B cell (primary cell): ENCODE data around the gene CHCHD6. TPM values are rescaled to one million over a fixed set of nuclear protein-coding genes. Genes with fewer than 3 reads are reported as not detected.

Experiments used
- ATAC-seq: fragments of 200-7000 bp; cut with Tn5 transposase; one replicate; pipeline ENCODE4 v1.10.0; 2021; ENCODE audit warnings: low read depth, mild to moderate bottlenecking, moderate number of reproducible peaks, moderate library complexity
- CTCF ChIA-PET: fragments of 350-600 bp; sonication (Branson Sonifier 250); formaldehyde crosslinking; loops from one replicate; lab custom pipeline; 2021; ENCODE audit warnings: antibody characterized with exemption, inconsistent platforms; lab: Charles Lee
- POLR2A ChIA-PET: fragments of 350-600 bp; sonication (Branson Sonifier 250); formaldehyde crosslinking; loops from one replicate; lab custom pipeline; 2021; ENCODE audit warnings: antibody characterized with exemption; lab: Charles Lee
- DNase-seq: peaks from one replicate; pipeline ENCODE4 v3.0.0; 2013
- H2AFZ ChIP-seq: 2 replicates; pipeline ENCODE4 v1.6.1; 2012; ENCODE audit warnings: mild to moderate bottlenecking, low read depth, low read length; ENCODE audit not compliant: insufficient read depth, poor library complexity, severe bottlenecking
- H3K27ac ChIP-seq, 2 donors: 1 replicate in 1 of 2; 2 replicates in 1 of 2; pipeline ENCODE4 v1.5.1; 2012 to 2013; ENCODE audit warnings: low read length in 2 of 2, mild to moderate bottlenecking in 2 of 2, moderate library complexity in 1 of 2
- H3K27me3 ChIP-seq, 4 experiments: fragments of 200-600 bp in 1 of 4; sonication (generic) in 1 of 4; replicated peaks in 1 of 4; 1 replicate in 2 of 4; 2 replicates in 2 of 4; pipeline versions ENCODE4 v1.6.1 to v1.7.0; 2013 to 2016; ENCODE audit warnings: low read length in 3 of 4, mild to moderate bottlenecking in 2 of 4, mixed read lengths in 1 of 4, moderate library complexity in 1 of 4; ENCODE audit not compliant: insufficient read depth in 4 of 4, control insufficient read depth in 3 of 4; ENCODE audit errors: control extremely low read depth in 1 of 4
- H3K36me3 ChIP-seq, 2 experiments: replicated peaks in 1 of 2; 1 replicate in 1 of 2; 2 replicates in 1 of 2; pipeline versions ENCODE4 v1.6.1 to v1.7.1; 2013; ENCODE audit warnings: low read length in 1 of 2; ENCODE audit not compliant: insufficient read depth in 2 of 2, control insufficient read depth in 1 of 2; ENCODE audit errors: control extremely low read depth in 1 of 2, extremely low read depth in 1 of 2
- H3K4me1 ChIP-seq, 2 donors: fragments of 200-600 bp in 1 of 2; sonication (generic) in 1 of 2; 1 replicate in 1 of 2; 2 replicates in 1 of 2; pipeline versions ENCODE4 v1.5.1 to v1.6.1; 2013 to 2017; ENCODE audit warnings: low read length in 2 of 2; ENCODE audit not compliant: control insufficient read depth in 2 of 2, insufficient read depth in 2 of 2
- H3K4me2 ChIP-seq: replicated peaks from 2 replicates; pipeline ENCODE3; 2012; ENCODE audit warnings: mild to moderate bottlenecking, low read depth, low read length; ENCODE audit not compliant: poor library complexity, severe bottlenecking
- H3K4me3 ChIP-seq, 5 experiments: fragments of 200-600 bp in 1 of 5; sonication (generic) in 1 of 5; 1 replicate in 3 of 5; 2 replicates in 2 of 5; pipeline versions ENCODE4 v1.5.1 to v1.7.0; 2011 to 2016; ENCODE audit warnings: low read length in 4 of 5, mild to moderate bottlenecking in 4 of 5, low read depth in 2 of 5, control low read depth in 1 of 5, moderate library complexity in 1 of 5; ENCODE audit not compliant: insufficient read depth in 1 of 5; ENCODE audit errors: control extremely low read depth in 1 of 5, extremely low read depth in 1 of 5
- H3K79me2 ChIP-seq: fragments of 200-600 bp; sonication (generic); one replicate; pipeline ENCODE4 v1.6.0; 2016; ENCODE audit warnings: low read length; ENCODE audit not compliant: control insufficient read depth, insufficient read depth
- H3K9ac ChIP-seq: fragments of 200-600 bp; sonication (generic); 2 replicates; pipeline ENCODE4 v1.6.1; 2017; ENCODE audit warnings: mild to moderate bottlenecking, low read length, moderate library complexity
- H3K9me3 ChIP-seq, 3 donors: one replicate each; pipeline versions ENCODE4 v1.6.1 to v1.7.1; 2013; ENCODE audit warnings: low read length in 2 of 3; ENCODE audit not compliant: control insufficient read depth in 2 of 3, insufficient read depth in 1 of 3; ENCODE audit errors: control extremely low read depth in 1 of 3
- H4K20me1 ChIP-seq: 2 replicates; pipeline ENCODE4 v1.6.0; 2012; ENCODE audit warnings: mild to moderate bottlenecking, low read length; ENCODE audit not compliant: insufficient read depth, control insufficient read depth, poor library complexity, severe bottlenecking
- H3K27ac Mint-ChIP-seq: one replicate; pipeline ENCODE4 v1.8.0; 2021; ENCODE audit warnings: mixed read lengths
- H3K27me3 Mint-ChIP-seq: one replicate; pipeline ENCODE4 v1.8.0; 2021; ENCODE audit warnings: mixed read lengths
- H3K4me1 Mint-ChIP-seq: one replicate; pipeline ENCODE4 v1.8.0; 2021; ENCODE audit warnings: mixed read lengths
- H3K4me3 Mint-ChIP-seq: one replicate; pipeline ENCODE4 v1.8.0; 2021; ENCODE audit warnings: mixed read lengths
- H3K9me3 Mint-ChIP-seq: one replicate; pipeline ENCODE4 v1.8.0; 2022; ENCODE audit warnings: mixed read lengths; ENCODE audit not compliant: insufficient read depth
- CTCF ChIP-seq: fragments of 200-600 bp; IDR thresholded peaks from one replicate; pipeline ENCODE4 v1.8.0; 2022; ENCODE audit warnings: antibody characterized with exemption, mild to moderate bottlenecking
- EZH2 ChIP-seq: IDR thresholded peaks from 2 replicates; pipeline ENCODE4 v1.6.1; 2012; ENCODE audit warnings: borderline replicate concordance, low read depth, mild to moderate bottlenecking, moderate library complexity, low read length; ENCODE audit not compliant: insufficient read depth, poor library complexity, severe bottlenecking
- whole genome bisulfite sequencing: methylation state at CpG from one replicate; pipeline ENCODE4 v1.1.5; 2013; ENCODE audit warnings: missing lambda C conversion rate; ENCODE audit not compliant: insufficient coverage; 5-methylcytosine and 5-hydroxymethylcytosine counted together
- intact Hi-C: fragments of 100-400 bp; cut with micrococcal nuclease; formaldehyde crosslinking; loops from one replicate; pipeline ENCODE4 v1.10.0; 2022
- polyA plus RNA-seq: library from polyadenylated mRNA; depleted of rRNA; stranded (reverse); fragments of >200 nt; gene quantifications from 2 replicates; pipeline ENCODE4 v1.2.3, GENCODE V29; 2012
- total RNA-seq, 2 donors: library from RNA; stranded (reverse); fragments of 120-200 nt in 1 of 2; gene quantifications; 1 replicate in 1 of 2; 2 replicates in 1 of 2; pipeline versions ENCODE4 v1.2.3 to v1.2.4, GENCODE V29; 2013 to 2022

The CHCHD6 gene
- total and polyA plus RNA-seq, 2 donors (not counting 1 experiment from before 2014, with no cell fraction given) = 8.0 to 13.5 TPM

GRCh38 chr3:126881861-126882260, 177.8 kb downstream of the CHCHD6 start:
- no peak overlapping the region for H3K4me2 ChIP-seq

GRCh38 chr3:126883241-126883640, 179.2 kb downstream of the CHCHD6 start:
- Histone ChIP-seq H2AFZ (no peak overlapping the region), H3K4me3 (no peak overlapping the region), H3K27me3 (peaks cover 0 to 3% (median 0%) of the 10 kb centered on the region in 4 experiments), H3K9ac (no peak overlapping the region), H3K27ac (no peak overlapping the region), H3K79me2 (no peaks in the 10 kb centered on the region), H3K36me3 (no peaks in the 10 kb centered on the region), H4K20me1 (no peaks in the 10 kb centered on the region), H3K9me3 (no peaks in the 10 kb centered on the region), H3K4me1 (no peaks in the 10 kb centered on the region), H3K4me2 (no peak overlapping the region)
- no peak for DNase-seq
- no peak for ATAC-seq
- TF ChIP-seq EZH2 = no peak
- TF ChIP-seq CTCF = no peak
- intact Hi-C loops = no loop called here
- CTCF ChIA-PET = no interaction called here
- WGBS = 93% methylated on average over 7 of the region's 7 CpGs
- Mint-ChIP-seq H3K9me3 (no peaks in the 10 kb centered on the region), H3K4me3 (no peak overlapping the region), H3K27ac (no peak overlapping the region), H3K27me3 (peaks cover 2% of the 10 kb centered on the region), H3K4me1 (no peaks in the 10 kb centered on the region)
- POLR2A ChIA-PET = no interaction called here

More at GRCh38 chr3:126881861-126882260, 177.8 kb downstream of the CHCHD6 start:
- Histone ChIP-seq H3K4me1 (no peaks in the 10 kb centered on the region), H3K9ac (no peak overlapping the region), H4K20me1 (no peaks in the 10 kb centered on the region), H3K79me2 (no peaks in the 10 kb centered on the region), H3K4me3 (no peak overlapping the region), H3K27me3 (peaks cover 0 to 3% (median 0%) of the 10 kb centered on the region in 4 experiments), H2AFZ (no peak overlapping the region), H3K36me3 (no peaks in the 10 kb centered on the region), H3K27ac (no peak overlapping the region), H3K9me3 (no peaks in the 10 kb centered on the region)
- POLR2A ChIA-PET = no interaction called here
- CTCF ChIA-PET = no interaction called here
- no peak for ATAC-seq
- TF ChIP-seq EZH2 (no peak), CTCF (no peak)
- no CpG with 5 or more reads among the region's 6 CpGs for WGBS
- no peak for DNase-seq
- Mint-ChIP-seq H3K4me1 (no peaks in the 10 kb centered on the region), H3K27me3 (no peaks in the 10 kb centered on the region), H3K9me3 (no peaks in the 10 kb centered on the region), H3K27ac (no peak overlapping the region), H3K4me3 (no peak overlapping the region)
- intact Hi-C loops = no loop called here
